D721Med (cell line): ENCODE results near the gene ZP2.
"Not testable (repeated sequence)": the region's sequence is repeated elsewhere in the genome, so short reads cannot be mapped to it uniquely, and the experiment has no call there.

Experiments
- DNase-seq: peaks from one replicate; pipeline ENCODE4 v3.0.0; 2011; ENCODE audit warnings: low spot score; ENCODE audit not compliant: insufficient read length
- FAIRE-seq: peaks from 2 replicates; lab custom pipeline; 2011; peaks lifted over from hg19 to GRCh38; lab: Jason Lieb, UNC
- CTCF ChIP-seq: IDR thresholded peaks from 2 replicates; pipeline ENCODE4 v1.5.1; 2012; ENCODE audit warnings: mild to moderate bottlenecking, control low read depth; ENCODE audit not compliant: insufficient read depth; ENCODE audit errors: missing control alignments

The ZP2 gene

GRCh38 chr16:21211486-21211885 lies at the start of gene ZP2:
TSS of gene ZP2 (minus strand) at chr16:21211574. CDS start at chr16:21211547, 27 bp downstream.
- TF ChIP-seq CTCF = no peak
- FAIRE-seq (no peak), DNase-seq (no peak)

GRCh38 chr16:21257284-21257683 lies 45.9 kb upstream of the ZP2 start:
- DNase-seq = no peak
- FAIRE-seq = no peak
- no peak for TF ChIP-seq CTCF

GRCh38 chr16:21256636-21257035 lies 45.3 kb upstream of the ZP2 start:
- FAIRE-seq = no peak
- no peak for TF ChIP-seq CTCF
- DNase-seq = no peak

- no peak for TF ChIP-seq CTCF
- no peak for FAIRE-seq
- no peak for DNase-seq
These were observed 42.1 kb upstream of the ZP2 start for GRCh38 chr16:21253470-21253869.

- FAIRE-seq = no peak
- no peak for DNase-seq
- no peak for TF ChIP-seq CTCF
These were observed 38.9 kb upstream of the ZP2 start for GRCh38 chr16:21250072-21250923.

- FAIRE-seq, DNase-seq: not testable (repeated sequence)
These were observed 36.8 kb upstream of the ZP2 start for GRCh38 chr16:21248179-21248578.

- TF ChIP-seq CTCF = no peak
- FAIRE-seq (no peak), DNase-seq (no peak)
These were observed 33.3 kb upstream of the ZP2 start for GRCh38 chr16:21244518-21245215.
